H9 (cell line): ENCODE measurements around the gene CYB5RL. TPM values are rescaled to one million over a fixed set of nuclear protein-coding genes. Genes with fewer than 3 reads are reported as not detected.

ENCODE experiments used
- DNase-seq: peaks from one replicate; pipeline ENCODE4 v3.0.0-alpha.2; 2017
- H2AFZ ChIP-seq: one replicate; pipeline ENCODE4 v1.6.1; 2013; ENCODE audit warnings: mild to moderate bottlenecking, low read length, control low read depth, moderate library complexity
- H2AK5ac ChIP-seq: 2 replicates; pipeline ENCODE4 v1.6.1; 2013; ENCODE audit warnings: low read length, control low read depth, mixed read lengths; ENCODE audit not compliant: insufficient read length
- H2BK120ac ChIP-seq: one replicate; pipeline ENCODE4 v1.6.1; 2013; ENCODE audit warnings: low read depth, mild to moderate bottlenecking, low read length, control low read depth, inconsistent platforms; ENCODE audit not compliant: poor library complexity, severe bottlenecking
- H2BK12ac ChIP-seq: 2 replicates; pipeline ENCODE4 v1.6.1; 2013; ENCODE audit warnings: low read length, control low read depth, mixed read lengths, low read depth; ENCODE audit not compliant: insufficient read length
- H2BK15ac ChIP-seq: 2 replicates; pipeline ENCODE4 v1.6.1; 2013; ENCODE audit warnings: low read depth, low read length, control low read depth
- H2BK20ac ChIP-seq: one replicate; pipeline ENCODE4 v1.6.1; 2013; ENCODE audit warnings: low read depth, mild to moderate bottlenecking, low read length, control low read depth, inconsistent platforms; ENCODE audit not compliant: poor library complexity, severe bottlenecking
- H2BK5ac ChIP-seq: 2 replicates; pipeline ENCODE4 v1.6.1; 2013; ENCODE audit warnings: low read length, control low read depth, mixed read lengths; ENCODE audit not compliant: insufficient read length
- H3K14ac ChIP-seq: 2 replicates; pipeline ENCODE4 v1.6.1; 2013; ENCODE audit warnings: low read length, control low read depth; ENCODE audit not compliant: insufficient read depth
- H3K18ac ChIP-seq: 2 replicates; pipeline ENCODE4 v1.6.1; 2013; ENCODE audit warnings: low read depth, mild to moderate bottlenecking, mixed read lengths, low read length, control low read depth; ENCODE audit not compliant: insufficient read length
- H3K23ac ChIP-seq: 2 replicates; pipeline ENCODE4 v1.6.1; 2013; ENCODE audit warnings: low read length, control low read depth, mixed read lengths, low read depth; ENCODE audit not compliant: insufficient read length
- H3K23me2 ChIP-seq: 2 replicates; pipeline ENCODE4 v1.6.1; 2013; ENCODE audit warnings: low read depth, mild to moderate bottlenecking, mixed read lengths, low read length, control low read depth; ENCODE audit not compliant: insufficient read length, poor library complexity, severe bottlenecking
- H3K27ac ChIP-seq: 2 replicates; pipeline ENCODE4 v1.5.1; 2013; ENCODE audit warnings: low read length, control low read depth, mixed read lengths, low read depth; ENCODE audit not compliant: insufficient read length
- H3K27me3 ChIP-seq: 2 replicates; pipeline ENCODE4 v1.6.1; 2013; ENCODE audit warnings: low read length, control low read depth, inconsistent platforms; ENCODE audit not compliant: insufficient read depth
- H3K4ac ChIP-seq: 2 replicates; pipeline ENCODE4 v1.6.1; 2013; ENCODE audit warnings: low read depth, mild to moderate bottlenecking, control low read depth, inconsistent platforms, low read length, moderate library complexity
- H3K4me1 ChIP-seq: 2 replicates; pipeline ENCODE4 v1.6.1; 2013; ENCODE audit warnings: low read length, control low read depth, inconsistent platforms; ENCODE audit not compliant: insufficient read depth
- H3K4me2 ChIP-seq: 2 replicates; pipeline ENCODE4 v1.6.1; 2013; ENCODE audit warnings: low read length, control low read depth, mixed read lengths; ENCODE audit not compliant: insufficient read length, insufficient read depth
- H3K56ac ChIP-seq: 2 replicates; pipeline ENCODE4 v1.6.1; 2013; ENCODE audit warnings: low read depth, mild to moderate bottlenecking, mixed read lengths, low read length, control low read depth; ENCODE audit not compliant: insufficient read length
- H3K79me1 ChIP-seq: 2 replicates; pipeline ENCODE4 v1.6.1; 2013; ENCODE audit warnings: low read depth, mild to moderate bottlenecking, moderate library complexity, low read length, control low read depth, inconsistent platforms; ENCODE audit not compliant: insufficient read depth, poor library complexity, severe bottlenecking
- H3K79me2 ChIP-seq: 2 replicates; pipeline ENCODE4 v1.6.1; 2013; ENCODE audit warnings: low read length, control low read depth, inconsistent platforms; ENCODE audit not compliant: insufficient read depth
- H3K9ac ChIP-seq: 2 replicates; pipeline ENCODE4 v1.6.1; 2013; ENCODE audit warnings: low read length, control low read depth, mixed read lengths; ENCODE audit not compliant: insufficient read length; ENCODE audit errors: extremely low read depth
- H3K9me3 ChIP-seq: one replicate; pipeline ENCODE4 v1.6.1; 2013; ENCODE audit warnings: low read depth, low read length, inconsistent platforms; ENCODE audit not compliant: control insufficient read depth
- H3T11ph ChIP-seq: one replicate; pipeline ENCODE4 v1.6.1; 2013; ENCODE audit warnings: mild to moderate bottlenecking, low read length, control low read depth, inconsistent platforms
- H4K20me1 ChIP-seq: one replicate; pipeline ENCODE4 v1.6.1; 2013; ENCODE audit not compliant: control insufficient read depth, insufficient read length, insufficient read depth
- H4K5ac ChIP-seq: 2 replicates; pipeline ENCODE4 v1.6.1; 2013; ENCODE audit warnings: low read depth, mild to moderate bottlenecking, mixed read lengths, low read length, control low read depth; ENCODE audit not compliant: insufficient read length
- H4K8ac ChIP-seq: replicated peaks from 2 replicates; pipeline ENCODE4 v1.6.1; 2013; ENCODE audit warnings: low read length, control low read depth, mixed read lengths, low read depth; ENCODE audit not compliant: insufficient read length
- H4K91ac ChIP-seq: 2 replicates; pipeline ENCODE4 v1.6.1; 2013; ENCODE audit warnings: low read depth, mild to moderate bottlenecking, moderate library complexity, mixed read lengths, low read length, control low read depth; ENCODE audit not compliant: insufficient read length
- H3K27ac Mint-ChIP-seq, 3 experiments: 2 replicates in 2 of 3; 3 replicates in 1 of 3; pipeline ENCODE4 v1.8.0; 2020 to 2021; ENCODE audit warnings: mixed read lengths in 3 of 3, mild to moderate bottlenecking in 1 of 3, moderate library complexity in 1 of 3
- H3K27me3 Mint-ChIP-seq: 2 replicates; pipeline ENCODE4 v1.8.0; 2021; ENCODE audit warnings: low read depth, mild to moderate bottlenecking, moderate library complexity, mixed read lengths
- H3K36me3 Mint-ChIP-seq, 3 experiments: 2 replicates in 2 of 3; 3 replicates in 1 of 3; pipeline ENCODE4 v1.8.0; 2020 to 2021; ENCODE audit warnings: low read depth in 3 of 3, mixed read lengths in 3 of 3; ENCODE audit not compliant: insufficient read depth in 1 of 3
- H3K4me1 Mint-ChIP-seq, 2 experiments: 2 replicates each; pipeline ENCODE4 v1.8.0; 2020; ENCODE audit warnings: mixed read lengths in 2 of 2
- H3K4me3 Mint-ChIP-seq, 2 experiments: 2 replicates in 1 of 2; 3 replicates in 1 of 2; pipeline ENCODE4 v1.8.0; 2020 to 2021; ENCODE audit warnings: mild to moderate bottlenecking in 2 of 2, mixed read lengths in 2 of 2, moderate library complexity in 1 of 2
- H3K9me3 Mint-ChIP-seq, 2 experiments: 2 replicates in 1 of 2; 3 replicates in 1 of 2; pipeline ENCODE4 v1.8.0; 2020; ENCODE audit warnings: mild to moderate bottlenecking in 2 of 2, mixed read lengths in 2 of 2, moderate library complexity in 1 of 2
- CTCF ChIP-seq: fragments of 200-600 bp; sonication (generic); conservative IDR thresholded peaks from 3 replicates; pipeline ENCODE4 v1.8.0; 2021; ENCODE audit warnings: antibody characterized with exemption, mild to moderate bottlenecking
- WGBS: extraction: QIAGEN DNeasy Blood & Tissue Kit; methylation state at CpG from one replicate; pipeline ENCODE4 v1.1.7; 2013; ENCODE audit warnings: missing lambda C conversion rate, low lambda C conversion rate, mixed read lengths; ENCODE audit not compliant: insufficient read length; ENCODE audit errors: extremely low coverage; 5-methylcytosine and 5-hydroxymethylcytosine counted together
- total RNA-seq: library from RNA; stranded (reverse); gene quantifications from 2 replicates; pipeline ENCODE4 v1.2.1, GENCODE V29; 2021

Gene CYB5RL
- total RNA-seq, 1 experiment from 2014 or later: 12.6 TPM

DNA sequence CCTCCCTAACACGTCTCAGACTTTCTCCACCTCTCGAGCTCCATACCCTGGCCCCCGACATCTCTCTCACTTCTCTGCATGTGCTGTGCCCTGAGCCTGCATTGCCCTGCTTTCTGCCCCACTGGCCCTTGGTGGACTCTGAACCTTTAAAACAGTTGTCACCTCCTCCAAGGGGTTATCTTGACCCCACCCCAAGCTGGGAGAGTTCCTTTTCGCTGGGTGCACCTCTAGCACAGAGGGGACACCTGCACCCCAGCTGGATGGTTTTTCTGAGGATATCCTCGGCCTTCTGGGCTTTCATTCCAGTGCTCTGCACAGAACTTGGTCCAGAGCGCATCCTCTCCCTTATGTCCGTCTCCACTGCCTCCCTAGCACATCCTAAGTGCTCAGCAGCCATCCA lies 42.8 kb downstream of the CYB5RL start:
- no peak overlapping the region for H2BK20ac ChIP-seq
- H2BK12ac ChIP-seq: no peak overlapping the region
- Mint-ChIP-seq H3K27me3 (peaks cover 16% of the 10 kb centered on the region), H3K4me3 (no peak overlapping the region), H3K27ac (no peak overlapping the region), H3K4me1 (peaks cover 13 to 14% of the 10 kb centered on the region in 2 experiments), H3K36me3 (no peaks in the 10 kb centered on the region), H3K9me3 (no peaks in the 10 kb centered on the region)
- H3K79me2 ChIP-seq: no peaks in the 10 kb centered on the region
- peaks cover 4% of the 10 kb centered on the region; the same call in 1 of the 2 replicates for H3K4me1 ChIP-seq
- no peak overlapping the region for H2AFZ ChIP-seq
- no peak overlapping the region for H3K4me2 ChIP-seq
- H3K14ac ChIP-seq: no peak overlapping the region
- no peak for DNase-seq
- WGBS: no CpG with 5 or more reads among the region's 7 CpGs
- no peaks in the 10 kb centered on the region for H3K27me3 ChIP-seq
- no peak for TF ChIP-seq CTCF
- H3K27ac ChIP-seq: no peak overlapping the region
- H3K4ac ChIP-seq: no peak overlapping the region
- H2AK5ac ChIP-seq: no peak overlapping the region
- no peaks in the 10 kb centered on the region for H3K23me2 ChIP-seq
- H2BK15ac ChIP-seq: no peak overlapping the region
- no peak overlapping the region for H4K8ac ChIP-seq
- H3K9ac ChIP-seq: no peak overlapping the region
- no peak overlapping the region for H4K5ac ChIP-seq
- H2BK120ac ChIP-seq: no peak overlapping the region
- H2BK5ac ChIP-seq: no peak overlapping the region
- H4K91ac ChIP-seq: no peak overlapping the region
- H3K9me3 ChIP-seq: no peaks in the 10 kb centered on the region
- H3K23ac ChIP-seq: no peak overlapping the region
- no peak overlapping the region for H3T11ph ChIP-seq
- no peaks in the 10 kb centered on the region for H3K79me1 ChIP-seq
- H3K56ac ChIP-seq: no peak overlapping the region
- no peak overlapping the region for H3K18ac ChIP-seq
- H4K20me1 ChIP-seq: no peaks in the 10 kb centered on the region
